ENCODE results near the gene LGI2. TPM values are rescaled to one million over a fixed set of nuclear protein-coding genes. Genes with fewer than 3 reads are reported as not detected.

Gene LGI2
- total RNA-seq, 1 experiment from 2014 or later = 1.4 TPM

DNA sequence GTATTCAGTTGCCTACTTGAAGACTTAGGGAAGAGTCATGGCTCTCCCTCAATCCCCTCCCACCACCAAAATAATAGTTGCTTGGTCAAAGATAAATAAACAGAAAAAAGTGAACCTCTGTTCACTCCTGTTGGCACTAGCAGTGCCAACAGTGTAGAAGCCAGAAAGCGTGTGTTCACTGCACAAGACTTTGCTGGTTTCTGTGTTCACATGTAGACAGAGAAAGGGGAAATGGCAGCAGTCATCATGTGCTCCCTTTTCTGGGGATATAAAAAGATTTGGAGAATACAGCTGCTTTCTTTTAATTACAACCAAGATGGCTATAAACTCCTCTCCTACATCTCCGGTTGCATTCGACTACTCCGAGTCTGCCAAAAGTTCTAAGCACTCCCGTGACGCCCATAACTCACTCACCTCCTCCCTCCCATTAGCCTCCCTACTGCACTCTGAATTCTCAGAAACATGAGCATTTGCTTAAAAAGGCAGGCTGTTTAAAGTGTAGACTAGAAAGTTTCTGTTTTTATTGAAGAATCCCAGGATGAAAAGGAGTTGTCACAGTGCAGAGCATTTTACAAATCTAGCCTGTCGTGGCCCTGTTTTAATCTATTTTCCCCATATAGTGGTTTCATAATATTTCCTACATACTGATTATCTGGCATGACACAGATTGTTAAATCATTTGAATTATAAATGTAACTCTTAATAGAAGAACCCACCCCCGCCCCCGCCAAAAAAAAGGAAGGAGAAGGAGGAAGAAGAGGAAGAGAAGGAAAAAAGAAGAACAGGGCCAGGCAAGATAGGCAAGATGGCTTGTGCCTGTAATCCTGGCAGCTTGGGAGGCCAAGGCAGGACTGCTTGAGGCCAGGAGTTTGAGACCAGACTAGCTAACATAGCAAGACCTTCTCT is 16.7 kb downstream of the LGI2 start:
- no peak overlapping the region for H3K14ac ChIP-seq (ENCODE audit: insufficient read depth, low read length)
- no peak overlapping the region for H3K18ac ChIP-seq (ENCODE audit: insufficient read length, low read depth, low read length)
- no peaks in the 10 kb centered on the region for H3K79me1 ChIP-seq (ENCODE audit: insufficient read depth, low read depth, low read length, poor library complexity, severe bottlenecking)
- H4K5ac ChIP-seq (ENCODE audit: insufficient read length, low read depth, low read length) = no peak overlapping the region
- no peak overlapping the region for H3K56ac ChIP-seq (ENCODE audit: insufficient read length, low read depth, low read length)
- Mint-ChIP-seq H3K4me3 (no peak overlapping the region), H3K4me1 (peaks cover 5 to 11% of the 10 kb centered on the region in 2 experiments; a peak in 3 of 4 replicates), H3K27ac (no peak overlapping the region), H3K27me3 (ENCODE audit: low read depth) (peaks cover 13% of the 10 kb centered on the region), H3K36me3 (ENCODE audit: insufficient read depth in 1 of 3, low read depth in 3 of 3) (peaks cover 0 to 6% (median 1%) of the 10 kb centered on the region in 3 experiments; a peak in 1 of 7 replicates), H3K9me3 (no peaks in the 10 kb centered on the region)
- H2BK20ac ChIP-seq (ENCODE audit: low read depth, low read length, poor library complexity, severe bottlenecking) = no peak overlapping the region
- TF ChIP-seq CTCF (conservative IDR thresholded peaks at IDR 0.05) = no peak
- H3K27ac ChIP-seq (ENCODE audit: insufficient read length, low read depth, low read length) = no peak overlapping the region
- H3T11ph ChIP-seq (ENCODE audit: low read length) = no peak overlapping the region
- H4K91ac ChIP-seq (ENCODE audit: insufficient read length, low read depth, low read length) = no peak overlapping the region
- no peak for DNase-seq
- no peaks in the 10 kb centered on the region; the same call in 1 of the 2 replicates for H3K4me1 ChIP-seq (ENCODE audit: insufficient read depth, low read length)
- no peak overlapping the region for H2BK12ac ChIP-seq (ENCODE audit: insufficient read length, low read depth, low read length)
- H2BK15ac ChIP-seq (ENCODE audit: low read depth, low read length) = no peak overlapping the region
- no peaks in the 10 kb centered on the region for H3K27me3 ChIP-seq (ENCODE audit: insufficient read depth, low read length)
- H3K4me2 ChIP-seq (ENCODE audit: insufficient read depth, insufficient read length, low read length) = no peak overlapping the region
- H3K9ac ChIP-seq (ENCODE audit: extremely low read depth, insufficient read length, low read length) = no peak overlapping the region
- WGBS (ENCODE audit: extremely low coverage, insufficient read length, low lambda C conversion rate) = no CpG with 5 or more reads among the region's 9 CpGs
- H3K4ac ChIP-seq (ENCODE audit: low read depth, low read length) = no peak overlapping the region
- H2AK5ac ChIP-seq (ENCODE audit: insufficient read length, low read length) = no peak overlapping the region
- no peak overlapping the region for H3K23ac ChIP-seq (ENCODE audit: insufficient read length, low read depth, low read length)
- H3K23me2 ChIP-seq (ENCODE audit: insufficient read length, low read depth, low read length, poor library complexity, severe bottlenecking) = no peaks in the 10 kb centered on the region
- no peaks in the 10 kb centered on the region for H4K20me1 ChIP-seq (ENCODE audit: control insufficient read depth, insufficient read depth, insufficient read length)
- no peaks in the 10 kb centered on the region for H3K9me3 ChIP-seq (ENCODE audit: control insufficient read depth, low read depth, low read length)
- no peak overlapping the region for H4K8ac ChIP-seq (replicated peaks; ENCODE audit: insufficient read length, low read depth, low read length)
- H2BK120ac ChIP-seq (ENCODE audit: low read depth, low read length, poor library complexity, severe bottlenecking) = no peak overlapping the region
- H2AFZ ChIP-seq (ENCODE audit: low read length) = no peak overlapping the region
- H3K79me2 ChIP-seq (ENCODE audit: insufficient read depth, low read length) = no peaks in the 10 kb centered on the region
- H2BK5ac ChIP-seq (ENCODE audit: insufficient read length, low read length) = no peak overlapping the region
